T-helper 17 cell (primary cell): ENCODE measurements around the gene SMIM13. TPM values are rescaled to one million over a fixed set of nuclear protein-coding genes. Genes with fewer than 3 reads are reported as not detected.
A peak's percentile ranks its signal among the peaks of the same experiment; 100 is the strongest.
"Not testable (repeated sequence)": the region's sequence is repeated elsewhere in the genome, so short reads cannot be mapped to it uniquely, and the experiment has no call there.

Experiments used
- ATAC-seq: fragments of 150-1000 bp; cut with Tn5 transposase; 2 replicates; pipeline ENCODE4 v1.10.0; 2021; ENCODE audit warnings: mild to moderate bottlenecking, moderate library complexity
- DNase-seq, 3 donors: peaks; one replicate each; pipeline versions ENCODE4 v3.0.0 to v3.0.0-alpha.2; 2020 to 2021
- H3K9me3 ChIP-seq: one replicate; pipeline ENCODE4 v1.7.0; 2013; ENCODE audit warnings: low read length, mild to moderate bottlenecking; ENCODE audit not compliant: control insufficient read depth, poor library complexity, severe bottlenecking
- H3K27ac Mint-ChIP-seq: one replicate; pipeline ENCODE4 v1.8.0; 2022; ENCODE audit warnings: mild to moderate bottlenecking, moderate library complexity, mixed read lengths
- H3K27me3 Mint-ChIP-seq: one replicate; pipeline ENCODE4 v1.8.0; 2022; ENCODE audit warnings: mixed read lengths
- H3K36me3 Mint-ChIP-seq: one replicate; pipeline ENCODE4 v1.8.0; 2022; ENCODE audit warnings: low read depth, mixed read lengths
- H3K4me1 Mint-ChIP-seq: one replicate; pipeline ENCODE4 v1.8.0; 2022; ENCODE audit warnings: mild to moderate bottlenecking, mixed read lengths
- H3K4me3 Mint-ChIP-seq: one replicate; pipeline ENCODE4 v1.8.0; 2022; ENCODE audit warnings: mild to moderate bottlenecking, moderate library complexity, mixed read lengths
- total RNA-seq, 4 donors: library from RNA in 2 of 4; stranded (reverse) in 2 of 4; gene quantifications; one replicate each; pipeline ENCODE4 v1.2.3 and lab custom pipeline; 2022 to 2026

SMIM13 gene
- total RNA-seq, 2 donors from 2014 or later = 7.5 to 10.1 TPM

DNA sequence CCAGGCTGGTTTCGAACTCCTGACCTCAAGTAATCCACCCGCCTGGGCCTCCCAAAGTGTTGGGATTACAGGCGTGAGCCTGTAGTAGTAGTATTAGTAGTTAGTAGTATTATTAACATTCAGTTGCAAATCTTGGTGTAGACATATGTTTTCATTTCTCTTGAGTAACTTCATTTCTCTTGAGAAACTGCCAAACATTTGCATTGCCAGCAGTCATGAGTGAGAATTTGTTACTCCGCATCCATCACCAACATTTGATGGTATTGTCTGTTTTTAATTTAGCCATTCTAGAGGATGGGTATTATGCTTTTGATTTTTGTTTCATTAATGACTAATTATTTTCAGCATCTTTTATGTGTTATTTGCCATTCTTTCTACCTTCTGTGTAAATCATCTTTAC lies 19.4 kb downstream of the SMIM13 start:
- peaks cover 23% of the 10 kb centered on the region for H3K4me1 Mint-ChIP-seq
- no peaks in the 10 kb centered on the region for H3K9me3 ChIP-seq
- H3K27me3 Mint-ChIP-seq = no peaks in the 10 kb centered on the region
- H3K36me3 Mint-ChIP-seq = no peaks in the 10 kb centered on the region
- no peak for ATAC-seq
- no peak overlapping the region for H3K4me3 Mint-ChIP-seq
- DNase-seq = no peak
- no peak overlapping the region for H3K27ac Mint-ChIP-seq

DNA sequence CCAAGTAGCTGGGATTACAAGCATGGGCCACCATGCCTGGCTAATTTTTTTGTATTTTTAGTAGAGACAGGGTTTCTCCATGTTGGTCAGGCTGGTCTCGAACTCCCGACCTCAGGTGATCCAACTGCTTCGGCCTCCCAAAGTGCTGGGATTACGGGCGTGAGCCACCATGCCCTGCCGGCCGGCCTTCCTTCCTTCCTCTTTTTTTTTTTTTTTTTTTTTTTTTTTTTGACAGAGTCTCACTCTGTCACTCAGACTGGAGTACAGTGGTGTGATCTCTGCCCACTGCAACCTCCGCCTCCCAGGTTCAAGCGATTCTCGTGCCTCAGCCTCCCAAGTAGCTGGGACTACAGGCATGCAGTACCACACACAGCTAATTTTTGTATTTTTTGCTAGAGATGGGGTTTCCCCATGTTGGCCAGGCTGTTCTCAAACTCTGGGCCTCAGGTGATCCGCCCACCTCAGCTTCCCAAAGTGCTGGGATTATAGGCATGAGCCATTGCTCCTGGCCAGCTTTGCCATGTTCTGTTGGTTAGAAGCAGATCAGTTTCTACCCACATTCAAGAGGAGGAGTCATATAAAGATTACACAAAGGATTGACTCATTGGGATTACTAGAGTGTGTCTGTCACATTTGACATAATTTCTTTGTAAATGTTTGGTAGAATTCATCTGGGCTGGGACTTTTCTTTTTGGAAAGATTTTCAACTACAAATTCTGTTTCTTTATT lies 22.3 kb downstream of the SMIM13 start:
- not testable (repeated sequence) for H3K27me3 Mint-ChIP-seq, H3K4me3 Mint-ChIP-seq, H3K27ac Mint-ChIP-seq, H3K9me3 ChIP-seq, H3K36me3 Mint-ChIP-seq, ATAC-seq, DNase-seq
- H3K4me1 Mint-ChIP-seq = peaks cover 30% of the 10 kb centered on the region

- no peak for ATAC-seq
- H3K36me3 Mint-ChIP-seq = peaks cover 8% of the 10 kb centered on the region
- no peak overlapping the region for H3K4me3 Mint-ChIP-seq
- H3K27me3 Mint-ChIP-seq = no peaks in the 10 kb centered on the region
- H3K27ac Mint-ChIP-seq = no peak overlapping the region
- H3K9me3 ChIP-seq = no peaks in the 10 kb centered on the region
- no peak for DNase-seq
- H3K4me1 Mint-ChIP-seq = peaks cover 43% of the 10 kb centered on the region
Measured at GRCh38 chr6:11120271-11121005, 26.8 kb downstream of the SMIM13 start.

- Mint-ChIP-seq H3K4me1 (peaks cover 38% of the 10 kb centered on the region), H3K27me3 (no peaks in the 10 kb centered on the region), H3K4me3 (no peak overlapping the region), H3K27ac (no peak overlapping the region), H3K36me3 (peaks cover 8% of the 10 kb centered on the region)
- ATAC-seq (no peak), DNase-seq (no peak)
- H3K9me3 ChIP-seq = no peaks in the 10 kb centered on the region
Measured at GRCh38 chr6:11121851-11122250, 28.2 kb downstream of the SMIM13 start.

DNA sequence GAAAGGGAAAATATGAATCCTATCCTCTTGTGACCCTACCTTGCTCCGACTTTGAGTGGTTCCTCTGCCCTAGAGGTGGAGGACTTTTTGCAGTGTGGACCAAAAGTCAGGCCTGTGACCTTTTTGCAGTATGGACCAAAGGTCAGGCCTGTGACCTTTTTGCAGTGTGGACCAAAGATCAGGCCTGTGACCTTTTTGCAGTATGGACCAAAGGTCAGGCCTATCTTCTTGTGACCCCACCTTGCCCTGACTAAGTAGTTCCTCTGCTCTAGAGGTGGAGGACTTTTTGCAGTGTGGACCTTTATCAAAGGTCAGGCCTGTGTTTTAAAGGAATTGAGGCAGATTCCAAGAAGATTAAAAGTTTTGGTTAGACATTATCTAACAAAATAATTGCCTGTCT lies 28.7 kb downstream of the SMIM13 start:
- no peak for DNase-seq
- Mint-ChIP-seq H3K4me3 (no peak overlapping the region), H3K36me3 (peaks cover 8% of the 10 kb centered on the region), H3K4me1 (peaks cover 39% of the 10 kb centered on the region), H3K27ac (no peak overlapping the region), H3K27me3 (no peaks in the 10 kb centered on the region)
- no peaks in the 10 kb centered on the region for H3K9me3 ChIP-seq
- no peak for ATAC-seq

DNA sequence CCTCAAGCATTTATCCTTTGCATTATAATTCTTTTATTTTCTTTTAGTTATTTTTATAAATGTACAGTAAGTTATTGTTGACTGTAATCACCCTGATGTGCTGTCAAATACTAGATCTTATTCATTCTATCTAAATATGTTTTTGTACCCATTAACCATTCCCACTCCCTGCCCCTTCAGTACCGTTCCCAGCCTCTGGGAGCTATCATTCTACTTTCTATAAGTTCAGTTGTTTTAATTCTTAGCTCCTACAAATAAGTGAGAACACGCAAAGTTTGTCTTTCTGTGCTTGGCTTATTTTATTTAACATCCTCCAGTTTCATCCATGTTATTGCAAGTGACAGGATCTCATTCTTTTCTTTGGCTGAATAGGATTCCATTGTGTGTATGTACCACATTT lies 30.3 kb downstream of the SMIM13 start:
- Mint-ChIP-seq H3K27ac (no peak overlapping the region), H3K36me3 (peaks cover 4% of the 10 kb centered on the region), H3K27me3 (no peaks in the 10 kb centered on the region), H3K4me3 (no peak overlapping the region), H3K4me1 (peaks cover 36% of the 10 kb centered on the region)
- H3K9me3 ChIP-seq = no peaks in the 10 kb centered on the region
- DNase-seq = no peak
- ATAC-seq = no peak

GRCh38 chr6:11126876-11127275 lies 33.2 kb downstream of the SMIM13 start:
- ATAC-seq = no peak
- H3K9me3 ChIP-seq = no peaks in the 10 kb centered on the region
- H3K27ac Mint-ChIP-seq = no peak overlapping the region
- H3K4me3 Mint-ChIP-seq = no peak overlapping the region
- peaks cover 27% of the 10 kb centered on the region for H3K4me1 Mint-ChIP-seq
- H3K36me3 Mint-ChIP-seq = no peaks in the 10 kb centered on the region
- H3K27me3 Mint-ChIP-seq = no peaks in the 10 kb centered on the region
- no peak for DNase-seq

GRCh38 chr6:11128608-11129007 lies 35.0 kb downstream of the SMIM13 start:
- no peaks in the 10 kb centered on the region for H3K36me3 Mint-ChIP-seq

DNA sequence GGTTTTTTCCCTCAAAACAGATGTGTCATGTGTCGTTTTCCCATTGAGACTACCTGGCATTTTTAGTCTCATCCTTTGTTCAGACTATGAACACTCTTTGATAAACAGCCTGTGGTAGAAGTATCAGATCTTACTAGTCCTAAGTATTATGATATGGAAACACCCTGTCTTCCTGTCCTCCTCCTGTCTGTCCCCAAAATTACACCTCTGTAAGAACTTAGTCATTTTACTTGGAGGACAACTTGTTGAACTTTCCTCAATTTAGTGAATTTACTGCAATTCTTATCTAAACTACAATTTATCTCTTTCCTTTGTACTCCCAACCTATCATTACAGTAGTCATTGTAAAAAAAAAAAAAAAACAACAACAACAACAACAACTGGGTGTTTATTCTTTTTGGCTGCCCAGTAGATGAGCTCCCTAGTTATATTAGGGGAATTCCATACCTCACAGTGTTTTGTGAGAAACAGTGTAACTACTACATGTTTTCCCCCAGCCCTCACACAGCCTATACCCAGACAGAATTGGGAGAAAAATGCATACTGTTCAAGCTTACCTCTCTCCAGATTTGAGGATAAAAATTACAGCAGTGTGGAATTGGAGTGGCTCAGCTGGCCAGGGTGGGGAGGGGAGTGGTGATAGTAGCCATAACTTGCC lies 36.4 kb downstream of the SMIM13 start:
- Mint-ChIP-seq H3K4me1 (peaks cover 20% of the 10 kb centered on the region), H3K36me3 (peaks cover 4% of the 10 kb centered on the region), H3K4me3 (no peak overlapping the region), H3K27ac (peak overlapping the region; percentile 11), H3K27me3 (no peaks in the 10 kb centered on the region)
- H3K9me3 ChIP-seq = no peaks in the 10 kb centered on the region
- no peak for DNase-seq
- ATAC-seq = no peak

More at GRCh38 chr6:11128608-11129007, 35.0 kb downstream of the SMIM13 start:
- H3K9me3 ChIP-seq = no peaks in the 10 kb centered on the region
- Mint-ChIP-seq H3K4me3 (no peak overlapping the region), H3K4me1 (peaks cover 24% of the 10 kb centered on the region), H3K27me3 (no peaks in the 10 kb centered on the region), H3K27ac (no peak overlapping the region)
- no peak for ATAC-seq
- no peak for DNase-seq

DNA sequence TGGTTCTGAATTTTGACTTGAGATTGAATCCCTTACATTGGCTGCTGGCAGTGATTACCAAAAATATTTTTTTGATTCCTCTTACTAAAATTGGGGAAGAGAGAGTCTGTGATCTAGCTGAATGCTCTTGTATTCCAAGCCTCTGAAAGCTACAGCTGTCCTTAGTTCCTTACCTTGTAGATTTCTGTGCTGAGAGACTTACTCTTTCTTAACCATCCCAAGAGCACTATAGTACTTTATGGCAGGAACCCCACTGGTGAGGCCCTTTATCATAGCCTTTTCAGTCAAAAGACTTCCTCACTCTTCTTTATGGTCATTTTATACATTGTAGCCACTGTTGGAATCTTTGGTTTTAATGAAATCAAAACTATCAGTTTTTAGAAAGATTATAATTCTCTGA lies 37.0 kb downstream of the SMIM13 start:
- peaks cover 4% of the 10 kb centered on the region for H3K36me3 Mint-ChIP-seq
- no peak for ATAC-seq

DNA sequence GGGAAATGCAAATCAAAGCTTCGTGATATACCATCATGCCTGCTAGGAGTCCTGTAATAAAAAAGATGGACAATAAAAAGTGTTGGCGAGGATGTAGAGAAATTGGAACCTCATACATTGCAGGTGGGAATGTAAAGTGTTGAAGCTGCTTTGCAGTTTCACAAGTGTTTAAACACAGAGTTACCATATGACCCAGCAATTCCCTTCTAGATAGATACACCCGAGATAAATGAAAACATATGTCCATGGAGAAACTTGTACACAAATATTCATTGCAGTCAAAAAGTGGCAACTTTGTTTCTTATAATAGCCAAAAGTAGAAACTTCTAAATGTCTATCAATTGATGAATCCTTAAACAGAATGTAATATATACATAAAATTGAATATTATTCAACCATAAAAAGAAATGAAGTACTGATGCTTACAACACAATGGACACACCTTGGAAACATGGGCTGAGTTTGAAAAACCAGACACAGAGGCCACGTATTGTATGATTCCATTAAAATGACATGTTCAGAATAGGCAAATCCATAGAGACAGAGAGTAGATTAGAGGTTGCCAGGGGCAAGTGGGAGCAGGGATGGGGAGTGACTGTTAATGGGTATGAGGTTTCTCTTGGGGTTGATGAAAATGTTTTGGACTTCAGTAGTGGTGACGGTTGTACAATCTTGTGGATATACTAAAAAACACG lies 38.7 kb downstream of the SMIM13 start:
- H3K4me1 Mint-ChIP-seq = peaks cover 16% of the 10 kb centered on the region
- H3K4me3 Mint-ChIP-seq = no peak overlapping the region
- H3K27me3 Mint-ChIP-seq = no peaks in the 10 kb centered on the region

More for the DNA sequence above, 37.0 kb downstream of the SMIM13 start:
- no peak for DNase-seq
- H3K27me3 Mint-ChIP-seq = no peaks in the 10 kb centered on the region
- H3K9me3 ChIP-seq = no peaks in the 10 kb centered on the region
- no peak overlapping the region for H3K4me3 Mint-ChIP-seq
- H3K27ac Mint-ChIP-seq = no peak overlapping the region
- H3K4me1 Mint-ChIP-seq = peaks cover 20% of the 10 kb centered on the region

GRCh38 chr6:11133281-11133680 lies 39.6 kb downstream of the SMIM13 start:
- no peak overlapping the region for H3K4me3 Mint-ChIP-seq
- no peak for DNase-seq
- no peak overlapping the region for H3K27ac Mint-ChIP-seq
- peaks cover 4% of the 10 kb centered on the region for H3K36me3 Mint-ChIP-seq
- H3K9me3 ChIP-seq = no peaks in the 10 kb centered on the region
- no peaks in the 10 kb centered on the region for H3K27me3 Mint-ChIP-seq
- H3K4me1 Mint-ChIP-seq = peaks cover 16% of the 10 kb centered on the region
- no peak for ATAC-seq

More for the DNA sequence above, 38.7 kb downstream of the SMIM13 start:
- no peak overlapping the region for H3K27ac Mint-ChIP-seq
- H3K36me3 Mint-ChIP-seq = peaks cover 4% of the 10 kb centered on the region
- DNase-seq (no peak), ATAC-seq (no peak)
- H3K9me3 ChIP-seq = no peaks in the 10 kb centered on the region

- DNase-seq (no peak), ATAC-seq (no peak)
- Mint-ChIP-seq H3K4me1 (peaks cover 5% of the 10 kb centered on the region), H3K27ac (no peak overlapping the region), H3K36me3 (peaks cover 4% of the 10 kb centered on the region), H3K27me3 (no peaks in the 10 kb centered on the region), H3K4me3 (no peak overlapping the region)
- no peaks in the 10 kb centered on the region for H3K9me3 ChIP-seq
Measured at GRCh38 chr6:11136809-11137208, 43.2 kb downstream of the SMIM13 start.
